Sigmoid colon (tissue), 4 donors: ENCODE results near the gene SMIM30.
A peak's percentile ranks its signal among the peaks of the same experiment; 100 is the strongest.

Source experiments
- POLR2AphosphoS5 ChIP-seq, 4 donors: sonication (generic); formaldehyde crosslinking; IDR thresholded peaks; one replicate each; pipeline ENCODE4 v1.6.1; 2017; ENCODE audit warnings: antibody characterized with exemption in 4 of 4
- TF ChIP-seq, protein P1 (sequence below), 4 experiments: fragments of 450-650 bp in 3 of 4; fragments of 200-600 bp in 1 of 4; IDR thresholded peaks; one replicate each; pipeline ENCODE4 v1.5.1; 2016 to 2019; ENCODE audit warnings: antibody characterized with exemption in 4 of 4, mild to moderate bottlenecking in 3 of 4, moderate library complexity in 2 of 4

DNA sequence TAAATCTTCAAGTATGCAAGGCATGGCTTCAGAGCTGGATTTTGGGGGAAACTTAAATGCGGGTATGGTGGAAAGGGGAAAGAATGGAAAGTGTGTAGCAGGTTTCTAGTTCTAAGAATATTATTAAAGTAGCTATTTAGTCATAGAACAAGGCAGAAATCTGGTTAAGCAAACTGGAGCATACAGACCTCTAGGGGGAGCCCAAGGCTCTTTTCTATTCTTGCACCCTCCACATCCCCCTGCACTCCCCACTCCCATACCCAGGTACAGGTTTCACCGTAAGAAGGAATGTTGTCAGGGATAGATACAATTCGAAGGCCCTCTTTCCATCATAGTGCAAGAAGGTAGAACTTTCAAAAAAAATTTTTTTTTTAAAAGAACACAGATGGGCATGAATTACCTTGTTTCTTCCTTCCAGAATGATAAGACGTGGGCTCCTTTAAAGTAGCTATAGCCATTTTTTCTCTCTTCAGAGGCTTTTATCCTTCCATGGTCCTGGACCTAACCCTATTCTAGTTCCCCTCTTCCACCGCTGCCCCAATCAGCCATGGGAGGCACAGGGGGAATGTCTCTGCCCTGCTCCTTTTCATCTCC is 41.5 kb upstream of the SMIM30 start:
- TF ChIP-seq, protein P1, sequence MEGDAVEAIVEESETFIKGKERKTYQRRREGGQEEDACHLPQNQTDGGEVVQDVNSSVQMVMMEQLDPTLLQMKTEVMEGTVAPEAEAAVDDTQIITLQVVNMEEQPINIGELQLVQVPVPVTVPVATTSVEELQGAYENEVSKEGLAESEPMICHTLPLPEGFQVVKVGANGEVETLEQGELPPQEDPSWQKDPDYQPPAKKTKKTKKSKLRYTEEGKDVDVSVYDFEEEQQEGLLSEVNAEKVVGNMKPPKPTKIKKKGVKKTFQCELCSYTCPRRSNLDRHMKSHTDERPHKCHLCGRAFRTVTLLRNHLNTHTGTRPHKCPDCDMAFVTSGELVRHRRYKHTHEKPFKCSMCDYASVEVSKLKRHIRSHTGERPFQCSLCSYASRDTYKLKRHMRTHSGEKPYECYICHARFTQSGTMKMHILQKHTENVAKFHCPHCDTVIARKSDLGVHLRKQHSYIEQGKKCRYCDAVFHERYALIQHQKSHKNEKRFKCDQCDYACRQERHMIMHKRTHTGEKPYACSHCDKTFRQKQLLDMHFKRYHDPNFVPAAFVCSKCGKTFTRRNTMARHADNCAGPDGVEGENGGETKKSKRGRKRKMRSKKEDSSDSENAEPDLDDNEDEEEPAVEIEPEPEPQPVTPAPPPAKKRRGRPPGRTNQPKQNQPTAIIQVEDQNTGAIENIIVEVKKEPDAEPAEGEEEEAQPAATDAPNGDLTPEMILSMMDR (IDR thresholded peaks at IDR 0.05): peak in 2 of 4 experiments; percentile 20 to 30
- no peak for TF ChIP-seq POLR2AphosphoS5 (IDR thresholded peaks at IDR 0.05)
